GM12892 (cell line): ENCODE data around the gene ACSL1.

ENCODE experiments used
- POLR2AphosphoS5 ChIP-seq: IDR thresholded peaks from 2 replicates; pipeline ENCODE4 v1.6.1; 2011; ENCODE audit warnings: low read depth, low read length, control low read depth
- TAF1 ChIP-seq: IDR thresholded peaks from 2 replicates; pipeline ENCODE4 v1.6.1; 2011; ENCODE audit warnings: low read depth, mild to moderate bottlenecking, control low read depth, low read length, borderline replicate concordance

DNA sequence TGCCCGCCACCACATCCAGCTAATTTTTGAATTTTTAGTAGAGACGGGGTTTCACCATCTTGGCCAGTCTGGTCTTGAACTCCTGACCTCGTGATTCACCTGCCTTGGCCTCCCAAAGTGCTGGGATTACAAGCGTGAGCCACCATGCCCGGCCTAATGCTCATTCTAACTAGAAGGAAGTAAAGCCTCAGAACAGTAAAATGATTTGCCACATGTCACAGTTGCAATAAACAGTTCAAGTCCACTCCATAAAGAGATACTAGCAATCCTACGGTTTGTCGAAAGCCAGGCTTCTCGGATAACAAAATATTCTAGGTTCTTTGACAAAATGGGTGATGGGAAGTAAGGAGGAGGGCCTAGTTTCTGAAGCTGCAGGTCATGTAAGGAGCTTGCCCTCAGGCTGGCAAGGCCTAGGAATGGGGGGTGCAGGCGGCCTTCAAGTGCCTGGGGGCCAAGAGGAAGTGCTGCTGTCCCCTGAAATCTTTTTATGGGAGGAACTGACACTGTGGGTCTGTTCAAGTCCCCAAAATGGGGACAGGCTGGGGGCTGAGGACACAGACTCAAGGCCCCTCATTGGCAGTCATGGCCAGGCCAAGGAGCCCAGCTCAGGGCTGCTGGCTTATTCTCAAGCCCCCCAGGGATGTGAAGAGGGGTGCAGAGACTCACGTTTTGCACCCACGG lies 31.8 kb upstream of the ACSL1 start:
- TF ChIP-seq TAF1 (no peak), POLR2AphosphoS5 (no peak)
